WTC11 (cell line): Measurements from ENCODE around the gene TTC38.

ENCODE experiments used
- CTCF ChIP-seq: fragments of 200-600 bp; IDR thresholded peaks from 2 replicates; pipeline ENCODE4 v1.8.0; 2022; ENCODE audit warnings: antibody characterized with exemption
- ELF4 ChIP-seq: sonication (generic); formaldehyde crosslinking; IDR thresholded peaks from 2 replicates; pipeline ENCODE4 v1.8.1; 2022; ENCODE audit warnings: low read depth, mild to moderate bottlenecking, moderate library complexity, missing genetic modification reagents
- ESRRA ChIP-seq: sonication (generic); formaldehyde crosslinking; IDR thresholded peaks from 2 replicates; pipeline ENCODE4 v1.8.1; 2022; ENCODE audit warnings: mild to moderate bottlenecking, missing genetic modification reagents, borderline replicate concordance
- FOXP4 ChIP-seq: sonication (generic); formaldehyde crosslinking; IDR thresholded peaks from 2 replicates; pipeline ENCODE4 v1.8.0; 2022; ENCODE audit warnings: mild to moderate bottlenecking, missing genetic modification reagents
- GABPB1 ChIP-seq: sonication (generic); formaldehyde crosslinking; IDR thresholded peaks from 2 replicates; pipeline ENCODE4 v1.8.1; 2023; ENCODE audit warnings: mild to moderate bottlenecking, missing genetic modification reagents
- NR1H2 ChIP-seq: sonication (generic); formaldehyde crosslinking; IDR thresholded peaks from 2 replicates; pipeline ENCODE4 v1.9.0; 2021; ENCODE audit warnings: mild to moderate bottlenecking, moderate library complexity, missing genetic modification reagents
- PRDM15 ChIP-seq: sonication (generic); formaldehyde crosslinking; IDR thresholded peaks from 2 replicates; pipeline ENCODE4 v1.8.0; 2022; ENCODE audit warnings: missing genetic modification reagents
- SOX15 ChIP-seq: fragments of 250-450 bp; sonication (Bioruptor Pico); IDR thresholded peaks from 2 replicates; pipeline ENCODE4 v1.9.0; 2021; ENCODE audit warnings: mild to moderate bottlenecking
- TCF7 ChIP-seq: sonication (generic); formaldehyde crosslinking; IDR thresholded peaks from 2 replicates; pipeline ENCODE4 v1.8.0; 2022; ENCODE audit warnings: mild to moderate bottlenecking, low read depth, missing genetic modification reagents, moderate library complexity
- TEAD4 ChIP-seq: sonication (generic); formaldehyde crosslinking; IDR thresholded peaks from 2 replicates; pipeline ENCODE4 v1.8.0; 2022; ENCODE audit warnings: mild to moderate bottlenecking, missing genetic modification reagents
- USF1 ChIP-seq: sonication (generic); formaldehyde crosslinking; IDR thresholded peaks from 2 replicates; pipeline ENCODE4 v1.8.0; 2022; ENCODE audit warnings: mild to moderate bottlenecking, missing genetic modification reagents
- ZNF121 ChIP-seq: sonication (generic); formaldehyde crosslinking; IDR thresholded peaks from 2 replicates; pipeline ENCODE4 v1.8.0; 2023; ENCODE audit warnings: missing genetic modification reagents

GRCh38 chr22:46338636-46339035 is 70.8 kb downstream of the TTC38 start:
- TF ChIP-seq GABPB1 (CRISPR knock-in tag) (no peak), ELF4 (no peak), PRDM15 (CRISPR knock-in tag) (no peak), ZNF121 (no peak), NR1H2 (no peak), SOX15 (CRISPR knock-in tag) (no peak), TCF7 (no peak), FOXP4 (no peak), USF1 (CRISPR knock-in tag) (no peak), ESRRA (no peak), TEAD4 (no peak), CTCF (no peak)
